ENCODE data around the gene KIFBP. TPM values are rescaled to one million over a fixed set of nuclear protein-coding genes. Genes with fewer than 3 reads are reported as not detected.
A peak's percentile ranks its signal among the peaks of the same experiment; 100 is the strongest.
"Not testable (repeated sequence)": the region's sequence is repeated elsewhere in the genome, so short reads cannot be mapped to it uniquely, and the experiment has no call there.

The KIFBP gene, protein sequence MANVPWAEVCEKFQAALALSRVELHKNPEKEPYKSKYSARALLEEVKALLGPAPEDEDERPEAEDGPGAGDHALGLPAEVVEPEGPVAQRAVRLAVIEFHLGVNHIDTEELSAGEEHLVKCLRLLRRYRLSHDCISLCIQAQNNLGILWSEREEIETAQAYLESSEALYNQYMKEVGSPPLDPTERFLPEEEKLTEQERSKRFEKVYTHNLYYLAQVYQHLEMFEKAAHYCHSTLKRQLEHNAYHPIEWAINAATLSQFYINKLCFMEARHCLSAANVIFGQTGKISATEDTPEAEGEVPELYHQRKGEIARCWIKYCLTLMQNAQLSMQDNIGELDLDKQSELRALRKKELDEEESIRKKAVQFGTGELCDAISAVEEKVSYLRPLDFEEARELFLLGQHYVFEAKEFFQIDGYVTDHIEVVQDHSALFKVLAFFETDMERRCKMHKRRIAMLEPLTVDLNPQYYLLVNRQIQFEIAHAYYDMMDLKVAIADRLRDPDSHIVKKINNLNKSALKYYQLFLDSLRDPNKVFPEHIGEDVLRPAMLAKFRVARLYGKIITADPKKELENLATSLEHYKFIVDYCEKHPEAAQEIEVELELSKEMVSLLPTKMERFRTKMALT
- 31.5 TPM for polyA plus RNA-seq (2013, experiment 1 of 4)
- polyA plus RNA-seq (2013, experiment 2 of 4): 28.0 TPM
- polyA plus RNA-seq (2013, experiment 3 of 4): 29.2 TPM
- polyA plus RNA-seq (2013, experiment 4 of 4): 29.7 TPM

DNA sequence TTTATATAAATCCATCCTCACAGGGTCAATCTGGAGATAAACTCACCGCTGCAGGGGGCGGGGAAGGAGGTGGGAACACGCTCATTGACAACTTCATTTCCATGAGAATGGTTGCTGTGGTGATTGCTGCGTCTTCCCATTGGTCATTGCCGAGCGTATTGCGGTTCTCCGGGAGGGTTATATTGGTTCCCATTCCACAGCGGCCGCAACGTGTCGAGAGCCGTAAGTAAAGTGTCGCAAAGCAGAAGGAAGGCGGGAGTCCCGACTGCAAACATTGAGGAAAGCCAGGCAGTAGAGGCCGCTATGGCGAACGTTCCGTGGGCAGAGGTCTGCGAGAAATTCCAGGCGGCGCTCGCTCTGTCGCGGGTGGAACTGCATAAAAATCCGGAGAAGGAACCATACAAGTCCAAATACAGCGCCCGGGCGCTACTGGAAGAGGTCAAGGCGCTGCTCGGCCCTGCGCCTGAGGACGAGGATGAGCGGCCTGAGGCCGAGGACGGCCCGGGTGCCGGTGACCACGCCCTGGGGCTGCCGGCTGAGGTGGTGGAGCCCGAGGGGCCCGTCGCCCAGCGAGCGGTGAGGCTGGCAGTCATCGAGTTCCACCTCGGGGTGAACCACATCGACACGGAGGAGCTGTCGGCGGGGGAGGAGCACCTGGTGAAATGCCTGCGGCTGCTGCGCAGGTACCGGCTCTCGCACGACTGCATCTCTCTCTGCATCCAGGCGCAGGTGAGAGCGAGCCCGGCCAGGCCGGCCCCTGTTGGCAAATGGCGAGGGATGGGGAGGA lies at the start of gene KIFBP:
KIFBP (plus strand) TSS at position 274 of the 787 bp plus-strand sequence; CDS start at position 304, 30 bp downstream.
- Histone ChIP-seq H3K4me1 (ENCODE audit: control insufficient read depth, insufficient read depth, low read length) (peaks cover 4% of the 10 kb centered on the region), H3K4me3 (ENCODE audit: insufficient read depth, low read depth, low read length) (peak within 1 kb of the TSS; percentile 98), H3K36me3 (ENCODE audit: control insufficient read depth, insufficient read depth, low read length) (peaks cover 8% of the 10 kb centered on the region), H3K27me3 (ENCODE audit: control insufficient read depth, insufficient read depth, low read length, poor library complexity, severe bottlenecking) (no peaks in the 10 kb centered on the region), H3K27ac (ENCODE audit: insufficient read depth, low read depth, low read length, poor library complexity, severe bottlenecking) (peak within 1 kb of the TSS; percentile 38), H3K9me3 (ENCODE audit: control insufficient read depth, low read length) (no peaks in the 10 kb centered on the region)
- 0% methylated on average over 62 of the region's 62 CpGs for WGBS, 2 experiments

DNA sequence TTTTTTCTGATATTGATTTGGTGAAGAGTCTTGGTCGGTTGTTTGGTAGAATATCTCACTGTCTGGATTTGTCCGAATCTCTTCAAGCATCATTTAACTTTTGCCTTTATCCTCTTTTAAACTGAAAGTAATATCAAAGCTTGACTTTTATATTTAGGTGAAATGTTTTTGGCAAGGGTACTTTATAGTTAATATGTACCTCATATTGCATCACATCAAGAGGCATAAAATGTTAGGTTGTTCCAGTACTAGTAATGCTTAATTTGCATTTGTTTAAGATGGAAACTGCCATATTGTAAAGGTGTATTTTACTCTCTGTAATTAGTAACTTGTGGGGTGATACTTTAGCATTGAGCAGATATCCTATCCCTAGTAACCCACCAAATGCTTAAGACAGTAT lies 49.7 kb upstream of the KIFBP start:
- Histone ChIP-seq H3K4me1 (ENCODE audit: control insufficient read depth, insufficient read depth, low read length) (no peaks in the 10 kb centered on the region), H3K9me3 (ENCODE audit: control insufficient read depth, low read length) (no peaks in the 10 kb centered on the region), H3K4me3 (ENCODE audit: insufficient read depth, low read depth, low read length) (no peak overlapping the region), H3K27me3 (ENCODE audit: control insufficient read depth, insufficient read depth, low read length, poor library complexity, severe bottlenecking) (no peaks in the 10 kb centered on the region), H3K27ac (ENCODE audit: insufficient read depth, low read depth, low read length, poor library complexity, severe bottlenecking) (no peak overlapping the region), H3K36me3 (ENCODE audit: control insufficient read depth, insufficient read depth, low read length) (peaks cover 24% of the 10 kb centered on the region)
- 100% methylated on average over 1 to 2 of the region's 2 CpGs for WGBS, 2 experiments

DNA sequence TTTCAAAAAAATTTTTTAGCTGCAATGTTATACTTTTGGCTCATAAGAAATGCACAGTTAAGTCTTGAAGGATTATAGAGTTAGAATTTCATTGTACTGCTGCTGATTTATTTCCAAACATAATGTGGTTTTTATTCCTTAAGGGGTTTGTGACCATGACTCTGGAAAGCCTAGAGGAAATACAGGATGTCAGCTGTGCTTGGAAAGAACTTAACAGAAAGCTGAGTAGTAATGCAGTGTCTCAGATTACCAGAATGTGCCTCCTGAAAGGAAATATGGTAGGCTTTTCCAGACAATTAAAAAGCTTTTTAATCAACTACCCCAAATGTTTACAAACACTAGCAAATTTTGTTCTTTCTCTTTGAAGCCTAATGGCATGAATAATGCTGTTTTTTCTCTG lies 47.7 kb upstream of the KIFBP start:
- H3K4me3 ChIP-seq (ENCODE audit: insufficient read depth, low read depth, low read length); H3K4me1 ChIP-seq (ENCODE audit: control insufficient read depth, insufficient read depth, low read length); H3K9me3 ChIP-seq (ENCODE audit: control insufficient read depth, low read length); H3K27ac ChIP-seq (ENCODE audit: insufficient read depth, low read depth, low read length, poor library complexity, severe bottlenecking); H3K27me3 ChIP-seq (ENCODE audit: control insufficient read depth, insufficient read depth, low read length, poor library complexity, severe bottlenecking): not testable (repeated sequence)
- H3K36me3 ChIP-seq (ENCODE audit: control insufficient read depth, insufficient read depth, low read length): peaks cover 21% of the 10 kb centered on the region

DNA sequence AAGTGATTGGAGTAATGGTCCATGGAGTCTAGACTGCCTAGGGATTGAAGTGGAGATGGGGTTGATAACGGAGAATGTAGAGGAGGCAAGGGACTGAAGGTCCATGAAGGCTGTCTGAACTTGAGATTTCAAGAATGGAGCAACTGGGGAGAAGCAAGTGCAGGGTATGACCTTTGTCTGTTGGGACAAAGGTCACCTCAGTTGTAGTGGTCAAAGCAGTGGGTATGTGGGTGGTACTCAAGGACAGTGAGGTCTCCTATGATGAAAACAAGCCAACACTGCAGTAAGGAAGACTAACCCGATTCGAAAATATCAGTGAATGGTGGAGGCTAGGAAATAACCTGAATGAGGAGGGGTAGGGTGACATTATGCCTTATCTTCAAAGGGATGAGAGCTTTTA lies 38.0 kb upstream of the KIFBP start:
- 94 to 97% methylated on average over 3 of the region's 3 CpGs for WGBS, 2 experiments
- Histone ChIP-seq H3K27ac (ENCODE audit: insufficient read depth, low read depth, low read length, poor library complexity, severe bottlenecking) (no peak overlapping the region), H3K4me3 (ENCODE audit: insufficient read depth, low read depth, low read length) (no peak overlapping the region), H3K4me1 (ENCODE audit: control insufficient read depth, insufficient read depth, low read length) (no peaks in the 10 kb centered on the region), H3K36me3 (ENCODE audit: control insufficient read depth, insufficient read depth, low read length) (peaks cover 6% of the 10 kb centered on the region), H3K9me3 (ENCODE audit: control insufficient read depth, low read length) (no peaks in the 10 kb centered on the region), H3K27me3 (ENCODE audit: control insufficient read depth, insufficient read depth, low read length, poor library complexity, severe bottlenecking) (no peaks in the 10 kb centered on the region)

DNA sequence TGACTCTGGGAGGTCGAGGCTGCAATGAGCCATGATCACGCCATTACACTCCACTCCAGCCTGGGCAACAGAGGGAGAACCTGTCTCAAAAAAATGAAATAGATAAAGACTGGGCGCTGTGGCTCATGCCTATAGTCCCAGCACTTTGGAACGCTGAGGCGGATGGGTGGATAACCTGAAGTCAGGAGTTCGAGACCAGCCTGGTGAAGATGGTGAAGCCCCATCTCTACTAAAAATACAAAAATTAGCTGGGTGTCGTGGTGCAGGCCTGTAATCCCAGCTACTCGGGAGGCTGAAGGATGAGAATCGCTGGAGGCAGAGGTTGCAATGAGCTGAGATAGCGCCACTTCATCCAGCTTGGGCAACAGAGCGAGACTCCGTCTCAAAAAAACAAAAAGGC lies 33.7 kb upstream of the KIFBP start:
- no peaks in the 10 kb centered on the region for H3K4me1 ChIP-seq (ENCODE audit: control insufficient read depth, insufficient read depth, low read length)
- H3K27me3 ChIP-seq (ENCODE audit: control insufficient read depth, insufficient read depth, low read length, poor library complexity, severe bottlenecking): no peaks in the 10 kb centered on the region
- H3K4me3 ChIP-seq (ENCODE audit: insufficient read depth, low read depth, low read length): no peak overlapping the region
- H3K27ac ChIP-seq (ENCODE audit: insufficient read depth, low read depth, low read length, poor library complexity, severe bottlenecking): no peak overlapping the region
- peaks cover under 1% of the 10 kb centered on the region for H3K36me3 ChIP-seq (ENCODE audit: control insufficient read depth, insufficient read depth, low read length)
- 93 to 96% methylated on average over 12 of the region's 12 CpGs for WGBS, 2 experiments
- no peaks in the 10 kb centered on the region for H3K9me3 ChIP-seq (ENCODE audit: control insufficient read depth, low read length)

DNA sequence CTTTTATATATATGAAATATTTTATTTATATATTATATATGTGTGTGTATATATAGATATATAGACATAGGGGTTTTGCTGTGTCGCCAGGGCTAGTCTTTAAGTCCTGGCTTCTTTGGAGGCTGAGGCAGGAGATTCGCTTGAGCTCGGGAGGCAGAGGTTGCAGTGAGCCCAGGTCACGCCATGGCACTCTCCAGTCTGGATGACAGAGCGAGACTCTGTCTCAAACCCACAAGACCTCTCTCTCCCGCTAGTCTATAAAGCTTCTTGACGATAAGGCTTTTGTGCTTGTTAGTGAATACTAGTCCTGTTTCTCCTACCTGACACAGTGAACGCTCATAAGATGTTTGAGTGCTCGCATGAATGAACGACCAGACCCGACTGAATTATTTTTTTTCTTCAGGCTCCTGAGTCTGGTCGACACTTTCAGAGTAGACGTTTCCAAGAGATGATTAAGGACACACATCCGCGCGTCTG lies 33.2 kb upstream of the KIFBP start:
- peak overlapping the region; percentile 95 for H3K4me3 ChIP-seq (ENCODE audit: insufficient read depth, low read depth, low read length)
- no peaks in the 10 kb centered on the region for H3K4me1 ChIP-seq (ENCODE audit: control insufficient read depth, insufficient read depth, low read length)
- 10 to 14% methylated on average over 16 of the region's 16 CpGs for WGBS, 2 experiments
- no peaks in the 10 kb centered on the region for H3K27me3 ChIP-seq (ENCODE audit: control insufficient read depth, insufficient read depth, low read length, poor library complexity, severe bottlenecking)
- H3K27ac ChIP-seq (ENCODE audit: insufficient read depth, low read depth, low read length, poor library complexity, severe bottlenecking): peak overlapping the region; percentile 90
- H3K9me3 ChIP-seq (ENCODE audit: control insufficient read depth, low read length): no peaks in the 10 kb centered on the region
- H3K36me3 ChIP-seq (ENCODE audit: control insufficient read depth, insufficient read depth, low read length): peaks cover 6% of the 10 kb centered on the region

DNA sequence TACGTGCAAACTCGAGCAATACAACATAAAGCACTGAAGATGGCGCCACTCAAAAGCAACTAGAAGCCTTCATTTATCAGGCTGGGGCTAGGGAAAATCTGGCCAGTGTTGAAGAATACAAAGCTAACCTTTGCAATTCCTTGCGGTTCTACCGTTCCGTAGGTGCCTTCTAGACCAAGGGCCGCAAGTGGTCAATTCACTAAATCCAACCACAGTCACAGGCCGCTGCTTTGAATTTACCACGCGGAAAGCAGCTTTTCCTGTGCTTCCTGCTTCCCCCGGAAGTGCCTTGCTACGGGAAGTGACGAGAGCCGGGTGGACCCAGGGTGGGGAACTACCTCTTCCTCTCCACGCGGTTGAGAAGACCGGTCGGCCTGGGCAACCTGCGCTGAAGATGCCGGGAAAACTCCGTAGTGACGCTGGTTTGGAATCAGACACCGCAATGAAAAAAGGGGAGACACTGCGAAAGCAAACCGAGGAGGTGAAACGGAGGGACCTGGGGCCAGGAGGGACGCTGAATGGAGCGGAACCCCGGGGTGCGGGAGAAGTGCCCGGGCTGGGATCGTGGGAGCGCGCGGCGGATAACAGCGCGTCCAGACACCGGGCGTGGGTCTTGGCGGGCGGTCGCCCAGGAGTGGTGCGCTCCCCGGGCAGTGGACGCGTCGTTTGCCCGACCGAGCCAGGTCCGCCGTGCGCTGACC lies 32.6 kb upstream of the KIFBP start, which contains the start of gene DDX21:
DDX21 (plus strand) TSS at position 339 of the 701 bp plus-strand sequence; CDS start at position 395, 56 bp downstream.
- H3K27me3 ChIP-seq (ENCODE audit: control insufficient read depth, insufficient read depth, low read length, poor library complexity, severe bottlenecking): no peaks in the 10 kb centered on the region
- no peaks in the 10 kb centered on the region for H3K9me3 ChIP-seq (ENCODE audit: control insufficient read depth, low read length)
- peak within 1 kb of the TSS; percentile 90 for H3K27ac ChIP-seq (ENCODE audit: insufficient read depth, low read depth, low read length, poor library complexity, severe bottlenecking)
- 0% methylated on average over 53 of the region's 53 CpGs for WGBS, 2 experiments
- H3K36me3 ChIP-seq (ENCODE audit: control insufficient read depth, insufficient read depth, low read length): peaks cover 11% of the 10 kb centered on the region
- H3K4me1 ChIP-seq (ENCODE audit: control insufficient read depth, insufficient read depth, low read length): no peaks in the 10 kb centered on the region
- H3K4me3 ChIP-seq (ENCODE audit: insufficient read depth, low read depth, low read length): peak within 1 kb of the TSS; percentile 95

DNA sequence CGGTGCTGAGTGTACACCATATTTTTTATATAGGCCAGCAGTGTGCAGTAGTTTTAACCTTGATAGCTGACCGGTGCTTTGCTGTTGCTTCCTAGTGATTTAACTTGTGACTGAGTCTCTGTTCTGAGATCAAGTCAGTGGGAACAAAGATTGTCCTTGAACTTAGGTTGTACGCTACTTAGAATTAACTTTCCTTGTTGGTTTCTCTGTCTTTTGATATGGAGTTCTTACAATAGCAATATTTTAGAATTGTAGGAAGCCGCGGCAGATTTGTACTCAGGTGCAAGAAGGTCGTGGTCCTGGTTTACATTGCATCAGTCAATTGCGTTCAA lies 31.4 kb upstream of the KIFBP start:
- Histone ChIP-seq H3K27me3 (ENCODE audit: control insufficient read depth, insufficient read depth, low read length, poor library complexity, severe bottlenecking) (no peaks in the 10 kb centered on the region), H3K4me1 (ENCODE audit: control insufficient read depth, insufficient read depth, low read length) (no peaks in the 10 kb centered on the region), H3K4me3 (ENCODE audit: insufficient read depth, low read depth, low read length) (peak overlapping the region; percentile 95), H3K9me3 (ENCODE audit: control insufficient read depth, low read length) (no peaks in the 10 kb centered on the region), H3K36me3 (ENCODE audit: control insufficient read depth, insufficient read depth, low read length) (peaks cover 11% of the 10 kb centered on the region), H3K27ac (ENCODE audit: insufficient read depth, low read depth, low read length, poor library complexity, severe bottlenecking) (no peak overlapping the region)
- WGBS, 2 experiments: 51 to 53% methylated on average over 7 of the region's 7 CpGs

DNA sequence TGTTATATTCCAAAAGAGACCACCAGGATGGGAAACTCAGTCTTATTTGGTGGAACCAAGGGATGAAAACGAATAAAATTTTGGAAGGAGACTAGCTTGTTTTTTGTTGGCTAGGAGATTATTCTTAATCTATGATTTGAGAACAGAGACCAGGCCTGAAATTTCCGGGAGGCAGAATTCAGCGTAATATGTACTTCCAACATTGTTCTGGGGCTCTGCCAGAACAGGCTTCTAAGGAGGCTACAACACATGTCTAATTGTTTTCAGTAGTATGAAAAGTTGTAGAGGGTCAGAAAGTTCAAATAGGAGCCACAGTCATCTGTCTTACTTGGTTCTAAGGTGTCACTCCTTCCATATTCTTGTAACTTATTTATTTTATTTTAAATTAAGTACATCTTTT lies 30.9 kb upstream of the KIFBP start:
- Histone ChIP-seq H3K4me3 (ENCODE audit: insufficient read depth, low read depth, low read length) (peak overlapping the region; percentile 95), H3K27me3 (ENCODE audit: control insufficient read depth, insufficient read depth, low read length, poor library complexity, severe bottlenecking) (no peaks in the 10 kb centered on the region), H3K4me1 (ENCODE audit: control insufficient read depth, insufficient read depth, low read length) (no peaks in the 10 kb centered on the region), H3K9me3 (ENCODE audit: control insufficient read depth, low read length) (no peaks in the 10 kb centered on the region), H3K36me3 (ENCODE audit: control insufficient read depth, insufficient read depth, low read length) (peaks cover 14% of the 10 kb centered on the region), H3K27ac (ENCODE audit: insufficient read depth, low read depth, low read length, poor library complexity, severe bottlenecking) (no peak overlapping the region)
- WGBS, 2 experiments: 83 to 87% methylated on average over 3 of the region's 3 CpGs
